MM.1S (cell line): ENCODE data around the gene PRKRA.
A peak's percentile ranks its signal among the peaks of the same experiment; 100 is the strongest.

ENCODE experiments used
- DNase-seq: peaks from one replicate; pipeline ENCODE4 v3.0.0-alpha.2; 2015
- H2AFZ ChIP-seq: fragments of 300-600 bp; sonication (generic); 2 replicates; pipeline ENCODE4 v1.6.0; 2016; ENCODE audit warnings: antibody characterized with exemption, low read length
- H3F3A ChIP-seq: fragments of 300-600 bp; sonication (generic); 2 replicates; pipeline ENCODE4 v1.6.1; 2016; ENCODE audit warnings: mild to moderate bottlenecking, antibody characterized with exemption, low read length, moderate library complexity, mixed read lengths; ENCODE audit not compliant: insufficient read depth
- H3K27ac ChIP-seq: fragments of 300-600 bp; sonication (generic); 2 replicates; pipeline ENCODE4 v1.5.1; 2016; ENCODE audit warnings: mild to moderate bottlenecking, low read length
- H3K27me3 ChIP-seq: fragments of 300-600 bp; sonication (generic); replicated peaks from 2 replicates; pipeline ENCODE4 v1.6.0; 2016; ENCODE audit warnings: low read length; ENCODE audit not compliant: insufficient read depth
- H3K36me3 ChIP-seq: fragments of 300-600 bp; sonication (generic); replicated peaks from 2 replicates; pipeline ENCODE4 v1.6.1; 2016; ENCODE audit warnings: mild to moderate bottlenecking, low read length, mixed read lengths; ENCODE audit not compliant: insufficient read depth
- H3K4me1 ChIP-seq: fragments of 300-600 bp; sonication (generic); 2 replicates; pipeline ENCODE4 v1.6.1; 2016; ENCODE audit warnings: low read length, mixed read lengths
- H3K4me2 ChIP-seq: fragments of 300-600 bp; sonication (generic); 2 replicates; pipeline ENCODE4 v1.6.0; 2016; ENCODE audit warnings: low read depth, low read length
- H3K4me3 ChIP-seq: fragments of 300-600 bp; sonication (generic); 2 replicates; pipeline ENCODE4 v1.5.1; 2016; ENCODE audit warnings: low read length, mixed read lengths
- H3K79me2 ChIP-seq: fragments of 300-600 bp; sonication (generic); 2 replicates; pipeline ENCODE4 v1.6.1; 2016; ENCODE audit warnings: mixed run types, low read length, mixed read lengths
- H3K9ac ChIP-seq: fragments of 300-600 bp; sonication (generic); 2 replicates; pipeline ENCODE4 v1.6.1; 2016; ENCODE audit warnings: low read length, mixed read lengths
- H3K9me2 ChIP-seq: fragments of 300-600 bp; sonication (generic); replicated peaks from 2 replicates; pipeline ENCODE4 v1.6.1; 2016; ENCODE audit warnings: mild to moderate bottlenecking, low read length, mixed read lengths; ENCODE audit not compliant: insufficient read depth
- H3K9me3 ChIP-seq: fragments of 300-600 bp; sonication (generic); replicated peaks from 2 replicates; pipeline ENCODE4 v1.6.1; 2016; ENCODE audit warnings: mild to moderate bottlenecking, low read length, mixed read lengths; ENCODE audit not compliant: insufficient read depth
- H4K20me1 ChIP-seq: fragments of 300-600 bp; sonication (generic); 2 replicates; pipeline ENCODE4 v1.6.1; 2016; ENCODE audit warnings: mild to moderate bottlenecking, low read length, moderate library complexity, mixed read lengths; ENCODE audit not compliant: insufficient read depth
- CTCF ChIP-seq: fragments of 300-600 bp; sonication (generic); IDR thresholded peaks from 2 replicates; pipeline ENCODE4 v1.5.1; 2016; ENCODE audit warnings: antibody characterized with exemption, low read length, mixed read lengths
- EZH2 ChIP-seq: fragments of 300-600 bp; sonication (generic); optimal IDR thresholded peaks from 2 replicates; pipeline ENCODE3; 2017; ENCODE audit warnings: low read depth, mild to moderate bottlenecking, antibody characterized with exemption, low read length, mixed read lengths
- EZH2phosphoT487 ChIP-seq: fragments of 300-600 bp; sonication (generic); IDR thresholded peaks from 2 replicates; pipeline ENCODE4 v1.6.1; 2018; ENCODE audit warnings: antibody characterized with exemption, low read length

The PRKRA gene

DNA sequence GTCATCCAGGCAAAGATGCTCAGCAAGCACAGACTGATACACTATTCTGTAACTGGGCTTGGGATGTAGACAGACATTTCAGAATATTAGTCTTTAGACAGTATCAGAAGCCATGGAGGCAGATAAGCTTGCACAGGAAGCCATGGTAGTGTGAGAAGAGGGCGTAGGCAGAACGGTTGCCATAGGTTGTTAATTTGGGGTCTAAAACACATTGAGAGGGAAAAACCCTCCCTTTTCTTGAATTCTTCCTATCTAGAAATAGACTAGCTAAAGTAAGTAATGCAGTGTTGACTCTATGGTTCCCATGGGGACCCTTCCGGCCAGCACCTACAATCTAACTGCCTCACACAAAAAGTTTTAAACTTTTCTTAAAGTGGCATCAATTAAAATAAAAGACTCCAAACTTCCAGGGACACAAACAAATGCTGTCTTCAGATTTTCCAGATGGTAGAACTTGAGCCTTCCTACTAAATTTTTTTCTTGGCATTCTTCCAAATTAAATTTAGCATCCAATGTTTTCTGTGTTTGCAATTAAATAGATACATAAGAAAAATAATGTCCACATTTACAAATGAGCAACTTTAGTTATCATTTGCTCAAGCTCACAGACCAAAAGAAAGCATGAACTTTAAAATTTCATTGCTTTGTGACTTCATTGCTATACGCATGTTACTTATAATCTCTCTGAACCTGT lies 1.9 kb downstream of the PRKRA start:
- Histone ChIP-seq H3K4me3 (peak overlapping the region; percentile 94), H2AFZ (no peak overlapping the region), H3K4me2 (peak overlapping the region; percentile 90), H3K36me3 (0 out of 2 replicates have a peak, but pooled peaks cover 5% of the 10 kb centered on the region), H3K9me2 (no peaks in the 10 kb centered on the region), H4K20me1 (no peaks in the 10 kb centered on the region), H3K27ac (peak overlapping the region; percentile 95; the same call in 1 of the 2 replicates), H3F3A (peaks cover 17% of the 10 kb centered on the region), H3K9ac (peak overlapping the region; percentile 95; the same call in 1 of the 2 replicates), H3K9me3 (no peaks in the 10 kb centered on the region), H3K79me2 (peaks cover 29% of the 10 kb centered on the region), H3K27me3 (no peaks in the 10 kb centered on the region), H3K4me1 (peaks cover 14% of the 10 kb centered on the region)
- no peak for DNase-seq
- TF ChIP-seq EZH2phosphoT487 (no peak), CTCF (no peak), EZH2 (no peak)

GRCh38 chr2:178441426-178441825 lies 9.5 kb downstream of the PRKRA start:
- Histone ChIP-seq H3F3A (no peaks in the 10 kb centered on the region), H3K9me3 (no peaks in the 10 kb centered on the region), H3K27me3 (no peaks in the 10 kb centered on the region), H3K4me2 (no peak overlapping the region), H3K36me3 (peaks cover 1% of the 10 kb centered on the region; the same call in 1 of the 2 replicates), H3K4me3 (no peak overlapping the region), H4K20me1 (no peaks in the 10 kb centered on the region), H3K9me2 (no peaks in the 10 kb centered on the region), H3K27ac (no peak overlapping the region), H3K79me2 (no peaks in the 10 kb centered on the region), H3K9ac (no peak overlapping the region), H2AFZ (no peak overlapping the region), H3K4me1 (no peaks in the 10 kb centered on the region)
- DNase-seq: no peak
- TF ChIP-seq EZH2phosphoT487 (no peak), EZH2 (no peak), CTCF (no peak)

- Histone ChIP-seq H3K4me1 (no peaks in the 10 kb centered on the region), H3K9me2 (no peaks in the 10 kb centered on the region), H3K4me3 (no peak overlapping the region), H3K9ac (no peak overlapping the region), H3K9me3 (no peaks in the 10 kb centered on the region), H3K36me3 (peaks cover 6% of the 10 kb centered on the region; the same call in 1 of the 2 replicates), H3K4me2 (no peak overlapping the region), H3K27ac (no peak overlapping the region), H2AFZ (no peak overlapping the region), H3F3A (no peaks in the 10 kb centered on the region), H3K27me3 (no peaks in the 10 kb centered on the region), H4K20me1 (no peaks in the 10 kb centered on the region), H3K79me2 (no peaks in the 10 kb centered on the region)
- TF ChIP-seq EZH2 (no peak), EZH2phosphoT487 (no peak), CTCF (no peak)
- no peak for DNase-seq
Observed at GRCh38 chr2:178436662-178437061, 14.3 kb downstream of the PRKRA start.
